Stimulated activated CD8-positive, alpha-beta memory T cell treated with anti-CD3 and anti-CD28 coated beads, Interleukin-4, amount 100 ng/mL, for 1 hour (primary cell): ENCODE measurements around the gene DCTN2.
"Not testable (repeated sequence)": the region's sequence is repeated elsewhere in the genome, so short reads cannot be mapped to it uniquely, and the experiment has no call there.

Experiments
- DNase-seq, 2 donors: peaks; one replicate each; pipeline ENCODE4 v3.0.0-alpha.2; 2020; ENCODE audit warnings: low read depth in 2 of 2, low spot score in 1 of 2

Gene DCTN2

DNA sequence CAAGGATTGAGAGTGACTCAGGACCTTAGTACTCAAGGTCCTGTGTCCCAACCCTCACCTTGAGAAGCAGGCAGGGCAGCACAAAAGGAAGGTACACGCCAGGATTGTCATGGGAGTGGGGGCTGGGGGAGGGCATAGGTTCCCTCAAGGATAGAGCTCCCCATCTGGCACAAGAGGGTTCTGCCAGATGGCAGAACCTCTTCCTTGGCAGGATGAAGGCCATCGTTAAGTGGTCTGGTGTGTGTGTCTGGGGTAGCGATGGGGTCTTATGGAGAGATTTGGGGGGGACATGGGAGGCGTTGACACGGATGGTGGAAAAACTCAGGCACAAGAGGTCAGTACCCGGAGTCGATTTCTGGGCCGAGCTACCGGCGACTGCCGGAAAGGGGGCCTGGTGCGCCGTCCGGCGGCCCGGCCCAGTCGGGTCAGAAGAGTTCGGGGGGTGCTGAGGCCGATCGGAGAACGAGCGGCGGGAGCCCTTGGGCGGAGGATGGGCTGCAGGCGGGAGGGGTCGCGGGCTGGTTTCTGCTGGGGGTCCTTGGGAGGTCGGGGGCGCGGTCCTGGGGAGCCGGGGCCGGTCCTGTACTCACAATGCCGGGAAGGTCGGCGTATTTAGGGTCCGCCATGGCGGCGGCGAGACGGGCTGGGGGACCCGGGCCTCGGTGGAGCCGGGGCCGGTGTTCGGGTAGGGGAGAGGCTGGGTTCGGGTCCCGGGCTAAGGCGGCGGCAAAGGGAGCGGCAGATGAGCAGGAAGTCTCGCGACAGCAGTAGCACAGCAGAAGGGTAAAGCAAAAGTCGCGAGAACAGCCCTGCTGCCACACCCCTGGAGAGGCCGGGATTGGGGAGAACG lies at the start of gene DCTN2:
Gene DCTN2 (minus strand): TSS at position 755 of the 850 bp plus-strand sequence. CDS start 129 bp downstream, at position 626.
- DNase-seq = peak; percentile 53 to 74

DNA sequence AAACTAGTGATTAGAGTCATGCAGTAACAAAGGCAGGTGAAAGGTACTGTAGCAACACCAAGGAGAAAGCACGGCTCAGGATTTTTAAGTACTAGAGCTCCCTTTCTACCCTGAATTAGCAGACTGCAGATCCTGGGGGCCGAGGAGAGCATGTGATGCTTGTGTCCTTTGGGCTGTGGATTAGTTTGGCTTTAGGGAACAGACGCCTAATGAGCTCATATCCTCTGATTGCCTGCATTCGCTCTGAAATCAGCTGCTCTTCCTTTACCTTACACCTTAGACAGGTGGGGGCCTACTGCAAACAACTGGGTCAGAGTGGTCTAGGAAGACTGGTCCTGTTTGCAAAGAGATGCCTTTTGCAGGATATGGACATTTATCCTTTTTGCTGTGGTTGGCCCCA lies 46.2 kb upstream of the DCTN2 start:
- no peak for DNase-seq

GRCh38 chr12:57592551-57593165 lies 45.7 kb upstream of the DCTN2 start:
- DNase-seq = no peak

GRCh38 chr12:57591782-57592325 lies 44.9 kb upstream of the DCTN2 start:
- no peak for DNase-seq

DNA sequence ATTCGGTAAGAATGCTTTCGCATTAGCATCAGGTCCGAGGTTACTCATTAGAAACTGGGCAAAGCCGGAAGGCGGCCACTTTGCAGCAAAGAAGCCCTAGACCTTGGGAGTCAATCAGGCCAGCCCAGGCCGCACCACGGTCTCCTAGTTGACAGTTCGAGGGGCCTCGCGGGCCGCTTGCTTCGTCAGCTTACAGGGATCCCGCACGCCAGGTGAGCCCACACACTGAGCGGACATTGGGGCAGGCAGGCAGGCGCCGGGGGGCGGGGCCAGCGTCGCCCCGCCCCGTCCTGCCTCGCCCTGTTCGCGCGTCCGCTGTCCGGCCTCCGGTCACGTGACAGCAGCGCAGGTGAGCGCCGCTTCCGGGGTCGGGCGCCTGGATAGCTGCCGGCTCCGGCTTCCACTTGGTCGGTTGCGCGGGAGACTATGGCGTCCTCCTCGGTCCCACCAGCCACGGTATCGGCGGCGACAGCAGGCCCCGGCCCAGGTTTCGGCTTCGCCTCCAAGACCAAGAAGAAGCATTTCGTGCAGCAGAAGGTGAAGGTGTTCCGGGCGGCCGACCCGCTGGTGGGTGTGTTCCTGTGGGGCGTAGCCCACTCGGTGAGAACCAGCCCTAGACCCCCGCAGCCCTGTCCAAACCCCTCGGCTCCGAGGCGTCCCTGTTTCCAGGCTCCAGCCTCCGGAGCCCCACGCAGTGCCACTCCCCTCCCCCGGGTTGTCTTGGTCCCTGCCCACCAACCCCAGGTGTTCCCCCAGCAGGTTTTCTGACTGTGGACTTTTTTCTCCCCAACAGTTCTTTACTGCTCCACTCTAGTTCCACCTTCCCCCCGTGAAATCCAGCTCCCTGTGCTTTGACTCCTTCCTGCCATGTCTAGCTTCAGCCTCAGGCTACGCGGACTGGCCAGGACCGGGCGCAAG lies 44.1 kb upstream of the DCTN2 start, which contains the start of gene PIP4K2C:
Gene PIP4K2C (plus strand): TSS at position 329 of the 918 bp plus-strand sequence. CDS start 98 bp downstream, at position 427.
- peak; percentile 34 to 62 for DNase-seq

DNA sequence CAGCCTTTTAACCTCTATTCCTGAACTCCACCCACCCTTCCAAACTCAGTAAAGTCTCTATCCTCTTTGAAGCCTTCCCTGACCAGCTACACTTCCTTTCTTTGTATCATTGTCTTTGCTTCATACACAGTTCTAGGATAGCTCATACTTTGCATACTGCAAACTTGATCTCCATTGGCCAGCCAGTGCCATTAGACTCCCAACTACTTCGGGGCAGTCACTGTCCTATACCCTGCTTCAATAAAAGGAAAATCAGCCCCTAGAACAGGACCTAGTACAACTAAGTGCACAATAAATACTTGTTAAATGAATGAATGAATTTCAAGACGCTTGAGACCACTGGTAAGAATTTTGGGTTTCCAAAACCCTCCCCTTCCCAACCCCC lies 43.5 kb upstream of the DCTN2 start:
- no peak for DNase-seq

DNA sequence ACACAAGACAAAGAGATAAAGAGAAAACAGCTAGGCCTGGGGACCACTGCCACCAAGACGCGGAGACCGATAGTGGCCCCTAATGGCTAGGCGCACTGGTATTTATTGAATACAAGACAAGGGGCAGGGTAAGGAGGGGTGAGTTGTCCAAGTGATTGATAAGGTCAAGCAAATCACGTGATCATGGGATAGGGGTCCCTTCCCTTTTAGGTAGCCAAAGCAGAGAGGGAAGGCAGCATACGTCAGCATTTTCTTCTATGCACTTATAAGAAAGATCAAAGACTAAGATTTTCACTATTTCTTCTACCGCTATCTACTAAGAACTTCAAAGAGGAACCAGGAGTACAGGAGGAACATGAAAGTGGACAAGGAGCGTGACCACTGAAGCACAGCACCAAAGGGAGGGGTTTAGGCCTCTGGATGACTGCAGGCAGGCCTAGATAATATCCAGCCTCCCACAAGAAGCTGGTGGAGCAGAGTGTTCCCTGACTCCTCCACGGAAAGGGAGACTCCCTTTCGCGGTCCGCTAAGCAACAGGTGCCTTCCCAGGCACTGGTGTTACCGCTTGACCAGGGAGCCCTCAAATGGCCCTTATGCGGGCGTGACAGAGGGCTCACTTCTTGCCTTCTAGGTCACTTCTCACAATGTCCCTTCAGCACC lies 42.1 kb upstream of the DCTN2 start:
- not testable (repeated sequence) for DNase-seq

GRCh38 chr12:57586832-57587429 lies 39.9 kb upstream of the DCTN2 start:
- no peak for DNase-seq

DNA sequence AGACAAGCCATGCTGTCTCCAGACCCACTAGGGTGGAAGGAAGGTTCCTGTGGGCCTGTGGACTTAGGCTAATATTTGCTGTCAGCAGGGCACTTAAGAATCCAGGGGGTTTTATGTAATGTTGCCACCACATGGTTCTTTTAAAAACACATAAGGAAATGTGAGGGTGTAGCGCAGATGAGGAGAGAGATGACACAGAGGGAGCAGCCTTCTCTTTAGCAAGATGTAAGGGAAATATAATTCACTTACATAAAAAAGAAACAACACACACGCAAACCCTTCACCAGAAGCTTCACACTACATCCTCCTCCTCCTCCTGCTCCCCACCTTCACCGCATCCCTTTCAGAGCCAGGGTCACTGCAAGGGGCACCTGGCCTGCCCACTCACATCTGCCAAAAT lies 39.1 kb upstream of the DCTN2 start:
- no peak for DNase-seq

DNA sequence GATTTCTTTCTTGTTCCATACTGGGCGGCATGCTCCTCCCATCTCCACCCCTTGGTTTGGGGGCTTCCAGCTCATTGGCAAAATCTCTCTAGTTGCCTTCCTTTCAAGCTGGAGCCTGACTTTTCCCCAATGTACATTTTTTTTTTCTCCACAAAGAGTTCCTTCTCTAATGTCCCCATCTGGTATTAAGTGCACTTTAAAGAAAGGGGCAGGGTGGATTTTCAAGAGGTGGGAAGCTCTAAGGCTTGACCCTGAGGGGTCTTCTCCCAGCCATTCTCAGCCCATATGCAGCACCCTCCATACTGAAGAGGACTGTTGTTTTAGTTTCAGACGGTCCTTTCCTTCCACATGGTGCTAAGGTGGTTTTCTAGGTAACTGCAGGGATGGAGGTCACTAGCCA lies 38.2 kb upstream of the DCTN2 start:
- no peak for DNase-seq

- no peak for DNase-seq
Measured at GRCh38 chr12:57584690-57585089, 37.7 kb upstream of the DCTN2 start.

- DNase-seq = no peak
Measured at GRCh38 chr12:57584050-57584449, 37.1 kb upstream of the DCTN2 start.

- peak in 1 of 2 donors; percentile 47 for DNase-seq
Measured at GRCh38 chr12:57583008-57583831, 36.2 kb upstream of the DCTN2 start.

DNA sequence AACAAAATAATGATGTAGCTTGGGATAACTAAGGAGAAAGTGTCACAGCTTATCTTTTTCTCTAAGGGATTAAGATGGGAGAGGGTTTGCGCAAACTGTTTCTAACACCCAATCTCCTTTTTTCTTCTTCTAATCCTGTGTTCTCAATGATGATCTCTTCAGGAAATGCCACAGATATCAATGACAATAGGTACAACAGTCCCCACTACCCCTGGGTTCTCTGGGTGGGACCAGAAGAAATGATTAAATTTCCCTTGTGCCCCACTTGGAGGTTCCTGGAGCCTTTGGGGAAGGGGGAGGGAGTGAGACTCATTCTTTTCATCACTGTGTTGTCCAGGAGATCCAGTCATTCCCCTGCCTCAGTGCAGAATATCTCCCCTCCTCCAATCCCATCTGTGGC lies 35.4 kb upstream of the DCTN2 start:
- DNase-seq = no peak

DNA sequence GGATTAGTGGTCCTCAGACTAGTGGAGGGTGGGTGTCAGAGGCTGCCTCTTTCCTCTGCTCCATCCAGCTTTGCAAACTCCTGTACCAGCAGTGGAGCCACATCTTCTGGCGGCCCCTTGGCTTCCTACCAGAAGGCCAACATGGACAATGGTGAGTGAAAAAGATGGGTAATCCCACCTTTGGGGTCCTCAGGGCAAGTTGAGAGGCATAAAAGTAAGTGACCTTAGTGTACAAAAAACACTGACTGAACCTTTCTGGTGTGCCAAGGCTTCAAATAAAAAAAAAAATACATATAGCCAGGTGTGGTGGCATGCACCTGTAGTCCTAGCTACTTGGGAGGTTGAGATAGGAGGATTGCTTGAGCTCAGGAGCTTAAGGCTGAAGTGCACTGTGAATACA lies 34.8 kb upstream of the DCTN2 start:
- DNase-seq = no peak

DNA sequence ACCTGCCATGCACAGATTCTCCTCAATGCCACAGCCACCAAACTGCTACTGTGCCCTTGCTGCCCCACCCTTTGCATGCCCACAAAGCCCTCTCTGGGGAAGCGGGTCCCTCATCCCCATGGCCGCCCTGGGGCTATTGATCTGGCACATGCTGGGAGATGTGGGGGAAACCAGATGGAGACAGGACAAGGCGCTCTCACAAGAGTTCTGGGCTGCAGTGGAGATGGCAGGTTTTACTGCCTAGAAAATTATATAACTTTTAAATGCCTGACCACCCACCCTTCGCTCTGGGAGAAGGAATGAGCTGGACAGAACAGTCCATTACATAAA lies 33.4 kb upstream of the DCTN2 start:
- DNase-seq = no peak

- no peak for DNase-seq
Measured at GRCh38 chr12:57579677-57580465, 32.9 kb upstream of the DCTN2 start.

- no peak for DNase-seq
Measured at GRCh38 chr12:57579011-57579410, 32.0 kb upstream of the DCTN2 start.
